Measurements from ENCODE around the gene OR2Z1.

DNA sequence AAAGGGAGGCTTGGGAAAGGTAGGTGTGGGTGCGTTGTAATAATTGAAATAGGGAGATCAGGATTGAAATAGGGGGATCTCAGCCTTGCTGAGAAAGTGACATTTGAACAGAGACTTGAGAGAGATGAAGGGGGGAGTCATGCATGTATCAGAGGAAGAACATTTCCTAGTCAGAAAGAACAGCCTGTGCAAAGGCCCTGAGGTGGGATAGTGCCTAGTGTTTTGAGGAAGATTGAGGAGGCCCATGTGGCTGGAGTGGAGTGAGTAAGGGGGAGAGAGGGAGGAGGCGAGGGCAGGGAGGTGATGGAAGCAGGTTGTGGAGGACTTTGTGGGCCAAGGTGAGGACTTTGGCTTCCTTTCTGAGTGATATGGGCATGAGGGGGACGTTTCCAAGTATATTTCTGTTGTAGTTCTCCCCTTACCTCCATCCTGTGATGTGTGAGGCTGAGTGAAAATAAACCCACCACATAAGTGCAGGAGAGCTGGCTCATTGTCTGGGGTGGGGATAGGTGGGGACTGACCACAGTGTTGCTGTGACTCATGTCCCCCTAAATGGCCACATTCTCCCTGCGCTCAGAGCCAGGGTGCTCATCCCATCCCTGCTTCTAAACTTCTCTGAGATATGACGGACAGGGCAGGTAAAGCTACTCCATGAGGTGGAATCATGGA, 40.6 kb upstream of the OR2Z1 start:
- TF ChIP-seq ZNF331 (CRISPR knock-in tag; IDR thresholded peaks at IDR 0.05; ENCODE audit: low read depth) = no peak
- TF ChIP-seq, protein P1, sequence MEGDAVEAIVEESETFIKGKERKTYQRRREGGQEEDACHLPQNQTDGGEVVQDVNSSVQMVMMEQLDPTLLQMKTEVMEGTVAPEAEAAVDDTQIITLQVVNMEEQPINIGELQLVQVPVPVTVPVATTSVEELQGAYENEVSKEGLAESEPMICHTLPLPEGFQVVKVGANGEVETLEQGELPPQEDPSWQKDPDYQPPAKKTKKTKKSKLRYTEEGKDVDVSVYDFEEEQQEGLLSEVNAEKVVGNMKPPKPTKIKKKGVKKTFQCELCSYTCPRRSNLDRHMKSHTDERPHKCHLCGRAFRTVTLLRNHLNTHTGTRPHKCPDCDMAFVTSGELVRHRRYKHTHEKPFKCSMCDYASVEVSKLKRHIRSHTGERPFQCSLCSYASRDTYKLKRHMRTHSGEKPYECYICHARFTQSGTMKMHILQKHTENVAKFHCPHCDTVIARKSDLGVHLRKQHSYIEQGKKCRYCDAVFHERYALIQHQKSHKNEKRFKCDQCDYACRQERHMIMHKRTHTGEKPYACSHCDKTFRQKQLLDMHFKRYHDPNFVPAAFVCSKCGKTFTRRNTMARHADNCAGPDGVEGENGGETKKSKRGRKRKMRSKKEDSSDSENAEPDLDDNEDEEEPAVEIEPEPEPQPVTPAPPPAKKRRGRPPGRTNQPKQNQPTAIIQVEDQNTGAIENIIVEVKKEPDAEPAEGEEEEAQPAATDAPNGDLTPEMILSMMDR (conservative IDR thresholded peaks at IDR 0.05; ENCODE audit: low read depth in 2 of 2) = no peak
- no peak for TF ChIP-seq EZH2phosphoT487 (IDR thresholded peaks at IDR 0.05; ENCODE audit: unreplicated experiment)
- TF ChIP-seq, protein P2, sequence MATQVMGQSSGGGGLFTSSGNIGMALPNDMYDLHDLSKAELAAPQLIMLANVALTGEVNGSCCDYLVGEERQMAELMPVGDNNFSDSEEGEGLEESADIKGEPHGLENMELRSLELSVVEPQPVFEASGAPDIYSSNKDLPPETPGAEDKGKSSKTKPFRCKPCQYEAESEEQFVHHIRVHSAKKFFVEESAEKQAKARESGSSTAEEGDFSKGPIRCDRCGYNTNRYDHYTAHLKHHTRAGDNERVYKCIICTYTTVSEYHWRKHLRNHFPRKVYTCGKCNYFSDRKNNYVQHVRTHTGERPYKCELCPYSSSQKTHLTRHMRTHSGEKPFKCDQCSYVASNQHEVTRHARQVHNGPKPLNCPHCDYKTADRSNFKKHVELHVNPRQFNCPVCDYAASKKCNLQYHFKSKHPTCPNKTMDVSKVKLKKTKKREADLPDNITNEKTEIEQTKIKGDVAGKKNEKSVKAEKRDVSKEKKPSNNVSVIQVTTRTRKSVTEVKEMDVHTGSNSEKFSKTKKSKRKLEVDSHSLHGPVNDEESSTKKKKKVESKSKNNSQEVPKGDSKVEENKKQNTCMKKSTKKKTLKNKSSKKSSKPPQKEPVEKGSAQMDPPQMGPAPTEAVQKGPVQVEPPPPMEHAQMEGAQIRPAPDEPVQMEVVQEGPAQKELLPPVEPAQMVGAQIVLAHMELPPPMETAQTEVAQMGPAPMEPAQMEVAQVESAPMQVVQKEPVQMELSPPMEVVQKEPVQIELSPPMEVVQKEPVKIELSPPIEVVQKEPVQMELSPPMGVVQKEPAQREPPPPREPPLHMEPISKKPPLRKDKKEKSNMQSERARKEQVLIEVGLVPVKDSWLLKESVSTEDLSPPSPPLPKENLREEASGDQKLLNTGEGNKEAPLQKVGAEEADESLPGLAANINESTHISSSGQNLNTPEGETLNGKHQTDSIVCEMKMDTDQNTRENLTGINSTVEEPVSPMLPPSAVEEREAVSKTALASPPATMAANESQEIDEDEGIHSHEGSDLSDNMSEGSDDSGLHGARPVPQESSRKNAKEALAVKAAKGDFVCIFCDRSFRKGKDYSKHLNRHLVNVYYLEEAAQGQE (IDR thresholded peaks at IDR 0.05; ENCODE audit: unreplicated experiment) = no peak
- no peak for TF ChIP-seq POLR2AphosphoS5 (IDR thresholded peaks at IDR 0.05; ENCODE audit: low read depth)
- no peak for TF ChIP-seq EZH2 (IDR thresholded peaks at IDR 0.05; ENCODE audit: low read depth, unreplicated experiment)
- TF ChIP-seq JUNB (IDR thresholded peaks at IDR 0.05; ENCODE audit: unreplicated experiment) = no peak
